H9 (cell line): ENCODE results near the gene SUPT3H. TPM values are rescaled to one million over a fixed set of nuclear protein-coding genes. Genes with fewer than 3 reads are reported as not detected.

Source experiments
- DNase-seq: peaks from one replicate; pipeline ENCODE4 v3.0.0-alpha.2; 2017
- H2AFZ ChIP-seq: one replicate; pipeline ENCODE4 v1.6.1; 2013; ENCODE audit warnings: mild to moderate bottlenecking, low read length, control low read depth, moderate library complexity
- H2AK5ac ChIP-seq: 2 replicates; pipeline ENCODE4 v1.6.1; 2013; ENCODE audit warnings: low read length, control low read depth, mixed read lengths; ENCODE audit not compliant: insufficient read length
- H2BK120ac ChIP-seq: one replicate; pipeline ENCODE4 v1.6.1; 2013; ENCODE audit warnings: low read depth, mild to moderate bottlenecking, low read length, control low read depth, inconsistent platforms; ENCODE audit not compliant: poor library complexity, severe bottlenecking
- H2BK12ac ChIP-seq: 2 replicates; pipeline ENCODE4 v1.6.1; 2013; ENCODE audit warnings: low read length, control low read depth, mixed read lengths, low read depth; ENCODE audit not compliant: insufficient read length
- H2BK15ac ChIP-seq: 2 replicates; pipeline ENCODE4 v1.6.1; 2013; ENCODE audit warnings: low read depth, low read length, control low read depth
- H2BK20ac ChIP-seq: one replicate; pipeline ENCODE4 v1.6.1; 2013; ENCODE audit warnings: low read depth, mild to moderate bottlenecking, low read length, control low read depth, inconsistent platforms; ENCODE audit not compliant: poor library complexity, severe bottlenecking
- H2BK5ac ChIP-seq: 2 replicates; pipeline ENCODE4 v1.6.1; 2013; ENCODE audit warnings: low read length, control low read depth, mixed read lengths; ENCODE audit not compliant: insufficient read length
- H3K14ac ChIP-seq: 2 replicates; pipeline ENCODE4 v1.6.1; 2013; ENCODE audit warnings: low read length, control low read depth; ENCODE audit not compliant: insufficient read depth
- H3K18ac ChIP-seq: 2 replicates; pipeline ENCODE4 v1.6.1; 2013; ENCODE audit warnings: low read depth, mild to moderate bottlenecking, mixed read lengths, low read length, control low read depth; ENCODE audit not compliant: insufficient read length
- H3K23ac ChIP-seq: 2 replicates; pipeline ENCODE4 v1.6.1; 2013; ENCODE audit warnings: low read length, control low read depth, mixed read lengths, low read depth; ENCODE audit not compliant: insufficient read length
- H3K23me2 ChIP-seq: 2 replicates; pipeline ENCODE4 v1.6.1; 2013; ENCODE audit warnings: low read depth, mild to moderate bottlenecking, mixed read lengths, low read length, control low read depth; ENCODE audit not compliant: insufficient read length, poor library complexity, severe bottlenecking
- H3K27ac ChIP-seq: 2 replicates; pipeline ENCODE4 v1.5.1; 2013; ENCODE audit warnings: low read length, control low read depth, mixed read lengths, low read depth; ENCODE audit not compliant: insufficient read length
- H3K27me3 ChIP-seq: 2 replicates; pipeline ENCODE4 v1.6.1; 2013; ENCODE audit warnings: low read length, control low read depth, inconsistent platforms; ENCODE audit not compliant: insufficient read depth
- H3K4ac ChIP-seq: 2 replicates; pipeline ENCODE4 v1.6.1; 2013; ENCODE audit warnings: low read depth, mild to moderate bottlenecking, control low read depth, inconsistent platforms, low read length, moderate library complexity
- H3K4me1 ChIP-seq: 2 replicates; pipeline ENCODE4 v1.6.1; 2013; ENCODE audit warnings: low read length, control low read depth, inconsistent platforms; ENCODE audit not compliant: insufficient read depth
- H3K4me2 ChIP-seq: 2 replicates; pipeline ENCODE4 v1.6.1; 2013; ENCODE audit warnings: low read length, control low read depth, mixed read lengths; ENCODE audit not compliant: insufficient read length, insufficient read depth
- H3K56ac ChIP-seq: 2 replicates; pipeline ENCODE4 v1.6.1; 2013; ENCODE audit warnings: low read depth, mild to moderate bottlenecking, mixed read lengths, low read length, control low read depth; ENCODE audit not compliant: insufficient read length
- H3K79me1 ChIP-seq: 2 replicates; pipeline ENCODE4 v1.6.1; 2013; ENCODE audit warnings: low read depth, mild to moderate bottlenecking, moderate library complexity, low read length, control low read depth, inconsistent platforms; ENCODE audit not compliant: insufficient read depth, poor library complexity, severe bottlenecking
- H3K79me2 ChIP-seq: 2 replicates; pipeline ENCODE4 v1.6.1; 2013; ENCODE audit warnings: low read length, control low read depth, inconsistent platforms; ENCODE audit not compliant: insufficient read depth
- H3K9ac ChIP-seq: 2 replicates; pipeline ENCODE4 v1.6.1; 2013; ENCODE audit warnings: low read length, control low read depth, mixed read lengths; ENCODE audit not compliant: insufficient read length; ENCODE audit errors: extremely low read depth
- H3K9me3 ChIP-seq: one replicate; pipeline ENCODE4 v1.6.1; 2013; ENCODE audit warnings: low read depth, low read length, inconsistent platforms; ENCODE audit not compliant: control insufficient read depth
- H3T11ph ChIP-seq: one replicate; pipeline ENCODE4 v1.6.1; 2013; ENCODE audit warnings: mild to moderate bottlenecking, low read length, control low read depth, inconsistent platforms
- H4K20me1 ChIP-seq: one replicate; pipeline ENCODE4 v1.6.1; 2013; ENCODE audit not compliant: control insufficient read depth, insufficient read length, insufficient read depth
- H4K5ac ChIP-seq: 2 replicates; pipeline ENCODE4 v1.6.1; 2013; ENCODE audit warnings: low read depth, mild to moderate bottlenecking, mixed read lengths, low read length, control low read depth; ENCODE audit not compliant: insufficient read length
- H4K8ac ChIP-seq: replicated peaks from 2 replicates; pipeline ENCODE4 v1.6.1; 2013; ENCODE audit warnings: low read length, control low read depth, mixed read lengths, low read depth; ENCODE audit not compliant: insufficient read length
- H4K91ac ChIP-seq: 2 replicates; pipeline ENCODE4 v1.6.1; 2013; ENCODE audit warnings: low read depth, mild to moderate bottlenecking, moderate library complexity, mixed read lengths, low read length, control low read depth; ENCODE audit not compliant: insufficient read length
- H3K27ac Mint-ChIP-seq, 3 experiments: 2 replicates in 2 of 3; 3 replicates in 1 of 3; pipeline ENCODE4 v1.8.0; 2020 to 2021; ENCODE audit warnings: mixed read lengths in 3 of 3, mild to moderate bottlenecking in 1 of 3, moderate library complexity in 1 of 3
- H3K27me3 Mint-ChIP-seq: 2 replicates; pipeline ENCODE4 v1.8.0; 2021; ENCODE audit warnings: low read depth, mild to moderate bottlenecking, moderate library complexity, mixed read lengths
- H3K36me3 Mint-ChIP-seq, 3 experiments: 2 replicates in 2 of 3; 3 replicates in 1 of 3; pipeline ENCODE4 v1.8.0; 2020 to 2021; ENCODE audit warnings: low read depth in 3 of 3, mixed read lengths in 3 of 3; ENCODE audit not compliant: insufficient read depth in 1 of 3
- H3K4me1 Mint-ChIP-seq, 2 experiments: 2 replicates each; pipeline ENCODE4 v1.8.0; 2020; ENCODE audit warnings: mixed read lengths in 2 of 2
- H3K4me3 Mint-ChIP-seq, 2 experiments: 2 replicates in 1 of 2; 3 replicates in 1 of 2; pipeline ENCODE4 v1.8.0; 2020 to 2021; ENCODE audit warnings: mild to moderate bottlenecking in 2 of 2, mixed read lengths in 2 of 2, moderate library complexity in 1 of 2
- H3K9me3 Mint-ChIP-seq, 2 experiments: 2 replicates in 1 of 2; 3 replicates in 1 of 2; pipeline ENCODE4 v1.8.0; 2020; ENCODE audit warnings: mild to moderate bottlenecking in 2 of 2, mixed read lengths in 2 of 2, moderate library complexity in 1 of 2
- CTCF ChIP-seq: fragments of 200-600 bp; sonication (generic); conservative IDR thresholded peaks from 3 replicates; pipeline ENCODE4 v1.8.0; 2021; ENCODE audit warnings: antibody characterized with exemption, mild to moderate bottlenecking
- WGBS: extraction: QIAGEN DNeasy Blood & Tissue Kit; methylation state at CpG from one replicate; pipeline ENCODE4 v1.1.7; 2013; ENCODE audit warnings: missing lambda C conversion rate, low lambda C conversion rate, mixed read lengths; ENCODE audit not compliant: insufficient read length; ENCODE audit errors: extremely low coverage; 5-methylcytosine and 5-hydroxymethylcytosine counted together
- total RNA-seq: library from RNA; stranded (reverse); gene quantifications from 2 replicates; pipeline ENCODE4 v1.2.1, GENCODE V29; 2021

The SUPT3H gene
- total RNA-seq, 1 experiment from 2014 or later = 22.5 TPM

- no peak overlapping the region for H2BK12ac ChIP-seq
- no peak overlapping the region for H2BK20ac ChIP-seq
- no peaks in the 10 kb centered on the region for H3K9me3 Mint-ChIP-seq
Measured at GRCh38 chr6:45127185-45127584, 250.5 kb downstream of the SUPT3H start.

More at GRCh38 chr6:45127185-45127584, 250.5 kb downstream of the SUPT3H start:
- no peak overlapping the region for H4K8ac ChIP-seq
- H2AFZ ChIP-seq = no peak overlapping the region
- H4K91ac ChIP-seq = no peak overlapping the region
- WGBS = no CpG with 5 or more reads among the region's 2 CpGs
- no peak overlapping the region for H3K27ac Mint-ChIP-seq
- H3K79me1 ChIP-seq = no peaks in the 10 kb centered on the region
- no peaks in the 10 kb centered on the region for H3K23me2 ChIP-seq
- H2AK5ac ChIP-seq = no peak overlapping the region
- H3T11ph ChIP-seq = no peak overlapping the region
- no peak overlapping the region for H2BK15ac ChIP-seq
- H3K14ac ChIP-seq = no peak overlapping the region
- no peak overlapping the region for H3K4me2 ChIP-seq
- H3K4me1 ChIP-seq = no peaks in the 10 kb centered on the region
- H3K23ac ChIP-seq = no peak overlapping the region
- no peak overlapping the region for H3K4ac ChIP-seq
- H3K36me3 Mint-ChIP-seq = no peaks in the 10 kb centered on the region
- no peaks in the 10 kb centered on the region for H3K9me3 ChIP-seq
- TF ChIP-seq CTCF = no peak
- DNase-seq = no peak
- H3K9ac ChIP-seq = no peak overlapping the region
- H2BK5ac ChIP-seq = no peak overlapping the region
- H4K5ac ChIP-seq = no peak overlapping the region
- no peak overlapping the region for H2BK120ac ChIP-seq
- H4K20me1 ChIP-seq = no peaks in the 10 kb centered on the region
- no peaks in the 10 kb centered on the region for H3K27me3 ChIP-seq
- peaks cover 0 to 3% of the 10 kb centered on the region in 2 experiments; a peak in 1 of 4 replicates for H3K4me1 Mint-ChIP-seq
- H3K79me2 ChIP-seq = no peaks in the 10 kb centered on the region
- H3K27ac ChIP-seq = no peak overlapping the region
- no peak overlapping the region for H3K4me3 Mint-ChIP-seq
- no peak overlapping the region for H3K18ac ChIP-seq
- H3K27me3 Mint-ChIP-seq = no peaks in the 10 kb centered on the region
- H3K56ac ChIP-seq = no peak overlapping the region
